GM21619 (cell line): Measurements from ENCODE around the gene ZNF213.
"Not testable (repeated sequence)": the region's sequence is repeated elsewhere in the genome, so short reads cannot be mapped to it uniquely, and the experiment has no call there.

ENCODE experiments used
- ATAC-seq: cut with Tn5 transposase; IDR thresholded peaks from one replicate; pipeline ENCODE4 v1.9.1; 2021; ENCODE audit not compliant: unreplicated experiment

Gene ZNF213

DNA sequence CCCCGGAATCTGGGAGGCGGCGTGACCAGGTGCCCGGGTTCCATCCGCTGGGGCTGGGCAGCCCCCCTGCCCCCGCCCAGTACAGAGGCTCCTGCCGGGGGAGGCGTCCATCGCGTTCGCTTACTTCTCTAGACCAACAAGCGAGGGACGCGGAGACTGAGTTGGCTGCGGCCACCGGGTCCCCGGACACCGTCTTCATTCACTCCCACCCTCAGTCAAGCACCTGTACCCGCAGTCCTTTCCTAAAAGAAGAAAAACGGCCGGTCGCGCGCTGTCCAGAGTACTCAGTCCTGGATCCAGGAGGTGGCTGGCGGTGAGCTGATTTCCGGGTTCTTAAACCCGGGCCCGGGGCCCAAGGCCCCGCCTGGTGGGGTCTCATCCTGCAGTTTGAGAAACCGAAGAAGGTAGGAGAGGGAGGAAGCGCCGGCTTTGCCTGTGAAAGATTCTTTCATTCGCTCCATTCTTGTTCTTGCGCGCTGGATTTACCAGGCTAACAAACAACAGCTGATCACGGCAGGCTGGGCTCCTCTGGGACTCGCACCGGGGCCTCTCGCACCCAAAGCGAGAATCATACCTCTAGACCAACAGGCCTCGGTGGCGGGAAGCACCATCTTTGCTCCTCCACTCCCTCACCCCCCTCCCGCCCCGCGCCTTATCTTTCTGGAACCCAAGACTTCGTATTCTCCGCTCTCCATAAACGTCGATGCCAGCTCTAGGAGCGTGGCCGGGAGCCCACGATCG is 35.8 kb downstream of the ZNF213 start:
- no peak for ATAC-seq

DNA sequence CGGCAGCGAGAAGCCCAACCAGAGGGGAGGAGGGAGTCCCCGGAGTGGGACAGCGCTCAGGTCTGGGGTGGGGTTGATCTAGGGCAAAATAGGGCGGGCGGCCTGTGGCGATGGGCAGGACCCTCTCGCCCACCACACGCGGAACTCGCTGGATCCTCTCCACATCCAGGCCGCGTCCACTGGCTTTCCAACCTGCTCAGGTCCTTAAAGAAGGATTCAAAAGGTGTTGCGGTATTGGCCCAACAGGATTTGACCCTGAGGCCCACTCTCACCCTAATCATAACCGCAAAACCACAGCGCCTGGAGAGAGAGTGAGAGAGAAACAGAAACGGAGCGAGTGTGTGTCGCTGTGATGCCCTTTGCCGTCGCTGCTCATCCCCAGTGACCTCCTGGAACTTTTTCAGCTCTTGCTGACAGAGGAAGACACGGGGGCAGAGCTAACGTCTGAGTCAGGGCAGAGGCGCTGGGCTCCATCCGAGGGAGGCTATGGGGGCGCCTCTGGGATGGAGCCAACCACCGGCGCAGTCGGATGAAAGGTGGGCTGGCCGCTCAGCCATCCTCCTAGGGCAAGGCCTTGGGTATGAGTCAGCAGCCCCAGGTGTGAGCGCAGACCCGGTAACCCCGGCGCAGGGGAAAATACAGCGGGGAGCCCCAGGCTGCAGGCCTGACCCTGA is 36.5 kb downstream of the ZNF213 start:
- ATAC-seq: peak; percentile 39

DNA sequence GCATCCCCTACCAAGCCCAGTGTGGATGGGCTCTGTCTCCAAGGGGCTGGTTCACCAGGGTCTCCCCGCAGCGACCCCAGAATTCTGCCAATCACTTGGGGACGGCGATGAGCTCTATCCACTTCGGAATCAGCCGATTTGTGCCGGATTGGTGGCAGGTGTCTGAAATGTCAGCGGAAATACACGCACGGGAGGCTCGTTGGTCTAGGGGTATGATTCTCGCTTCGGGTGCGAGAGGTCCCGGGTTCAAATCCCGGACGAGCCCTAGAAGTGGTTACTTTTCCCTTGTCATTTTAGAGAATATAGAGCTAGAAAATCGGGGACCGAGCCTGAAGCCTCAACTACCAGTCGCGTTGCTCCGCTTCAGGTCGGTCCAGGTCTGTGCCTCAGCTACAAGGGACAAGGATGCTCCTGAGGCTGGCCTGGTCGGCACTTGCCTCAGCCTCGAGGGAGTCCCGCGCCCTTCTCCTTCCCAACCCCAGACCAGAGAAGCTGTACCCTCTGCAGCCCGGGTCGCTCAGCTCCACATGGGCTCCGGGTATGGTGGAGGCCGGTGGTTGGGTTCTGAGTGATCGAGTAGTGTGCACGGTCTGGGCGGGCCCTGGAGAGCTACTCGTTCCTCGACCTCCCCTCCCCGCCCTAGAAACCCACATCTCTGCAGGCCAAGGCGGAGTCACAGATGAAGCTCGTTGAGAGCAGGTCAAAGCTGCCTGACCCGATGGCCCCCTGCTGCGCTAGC is 37.2 kb downstream of the ZNF213 start:
- ATAC-seq: peak; percentile 11

DNA sequence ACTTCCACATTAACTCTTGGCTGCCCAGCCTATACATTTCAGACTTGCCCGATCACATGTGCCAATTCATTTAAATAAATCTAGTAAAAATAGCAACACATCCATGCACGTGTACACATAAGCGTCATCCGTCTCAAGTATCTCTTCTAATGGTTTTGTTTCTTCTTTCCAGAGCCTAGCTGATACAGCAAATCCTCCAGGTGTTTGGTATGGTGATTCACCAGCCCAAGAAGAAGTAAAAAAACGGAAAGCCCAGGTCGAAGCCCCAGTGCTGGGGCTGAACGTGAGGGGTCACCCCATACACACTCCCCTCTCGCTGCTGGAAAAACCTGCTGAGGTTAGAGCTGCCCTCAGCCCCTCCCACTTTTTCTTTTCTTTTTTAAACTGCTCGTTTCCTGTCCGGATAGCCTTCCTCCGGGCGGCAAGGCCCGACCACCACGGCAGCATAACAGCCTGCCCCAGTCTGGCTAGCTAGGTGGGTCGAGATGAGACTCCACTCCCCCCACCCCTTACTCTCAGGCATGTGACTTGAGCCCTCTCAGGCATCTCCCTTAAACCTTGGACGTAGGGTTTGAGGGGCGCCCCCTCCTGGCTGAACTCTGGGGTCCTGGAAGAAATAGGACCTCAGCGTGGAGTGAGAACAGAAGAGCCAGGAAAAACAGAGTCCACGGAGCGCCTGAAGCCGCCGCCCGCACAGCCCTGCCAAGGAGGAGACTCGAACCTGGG is 39.2 kb downstream of the ZNF213 start:
- ATAC-seq: no peak

DNA sequence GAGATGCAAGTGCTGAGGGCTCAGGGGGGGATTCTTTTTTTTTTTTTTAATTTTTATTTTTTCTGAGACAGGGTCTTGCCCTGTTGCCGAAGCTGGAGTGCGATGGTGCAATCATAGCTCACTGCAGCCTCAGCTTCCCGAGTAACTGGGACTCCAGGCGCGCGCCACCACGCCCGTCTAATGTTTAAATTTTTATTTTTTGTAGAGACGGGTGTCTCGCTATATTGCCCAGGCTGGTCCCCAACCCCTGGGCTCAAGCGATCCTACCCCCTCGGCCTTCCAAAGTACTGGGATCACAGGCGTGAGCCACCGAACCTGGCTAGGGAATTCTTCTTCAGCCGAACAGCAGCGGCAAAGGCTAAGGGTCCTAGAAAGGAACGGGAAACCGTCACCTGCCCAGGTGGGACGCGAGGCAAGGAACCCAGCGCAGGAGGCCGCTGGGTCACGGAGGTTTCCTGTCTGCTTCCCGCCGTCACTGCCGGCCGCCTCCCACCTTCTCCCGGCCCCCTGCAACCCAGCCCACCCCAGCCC is 39.9 kb downstream of the ZNF213 start:
- no peak for ATAC-seq

DNA sequence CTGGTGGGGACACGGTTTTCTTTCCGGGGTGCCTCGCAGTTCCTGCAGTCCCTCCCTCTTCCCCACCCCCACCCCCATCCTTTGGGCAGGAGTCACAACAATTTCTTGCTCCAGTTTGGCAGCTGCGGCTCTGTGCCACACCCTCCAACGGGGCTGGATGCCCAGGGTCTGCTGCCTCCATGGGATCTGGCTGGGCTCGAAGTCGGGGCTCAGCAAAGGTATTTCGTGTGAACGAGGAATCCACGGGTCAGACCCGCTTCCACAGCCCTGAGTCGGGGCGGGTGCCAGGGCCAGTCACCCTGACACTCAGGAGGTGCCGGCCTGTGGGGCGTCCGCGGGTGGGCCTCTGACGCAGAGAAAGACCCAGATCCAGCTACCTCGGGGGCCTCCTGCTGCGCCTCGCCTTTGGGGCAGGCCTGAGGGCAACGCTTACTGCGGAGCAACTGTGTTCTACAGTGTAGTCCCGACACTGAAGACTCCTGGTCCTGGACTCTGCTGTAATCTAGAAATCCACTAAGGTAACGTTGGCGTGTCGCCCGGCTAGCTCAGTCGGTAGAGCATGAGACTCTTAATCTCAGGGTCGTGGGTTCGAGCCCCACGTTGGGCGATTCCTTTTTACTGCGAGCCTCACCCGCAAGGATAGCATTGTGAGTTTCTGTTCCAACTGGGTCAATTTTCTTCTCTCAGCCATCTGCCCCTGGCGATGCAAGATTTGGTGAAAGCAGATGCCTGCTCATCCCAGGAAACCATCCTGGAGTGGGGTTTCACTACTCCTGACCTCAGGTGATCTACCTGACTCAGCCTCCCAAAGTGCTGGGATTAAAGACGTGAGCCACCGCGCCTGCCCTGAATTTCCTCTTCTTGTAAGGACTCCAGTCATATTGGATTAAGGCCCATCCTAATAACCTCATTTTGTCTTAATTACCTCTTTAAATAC is 40.6 kb downstream of the ZNF213 start:
- ATAC-seq: no peak

DNA sequence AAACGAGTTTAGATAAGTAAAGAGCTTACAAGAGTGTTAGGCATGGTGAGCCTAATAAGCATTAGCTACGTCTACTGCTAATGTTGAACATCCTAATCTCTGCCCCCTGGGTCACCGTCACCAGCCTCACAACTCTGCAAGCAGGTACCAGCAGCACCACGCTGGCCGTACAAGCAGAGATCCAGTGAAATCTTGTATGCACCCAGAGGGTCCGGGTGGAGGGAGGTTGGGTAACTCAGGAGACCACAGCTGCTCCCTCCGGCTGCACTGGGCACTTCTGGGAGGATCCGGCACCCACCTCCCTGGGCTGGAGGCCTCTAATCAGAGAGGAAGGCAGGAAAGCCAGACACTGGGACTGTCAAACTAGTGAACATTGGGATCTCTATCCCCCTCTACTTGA is 44.8 kb downstream of the ZNF213 start:
- ATAC-seq: no peak

DNA sequence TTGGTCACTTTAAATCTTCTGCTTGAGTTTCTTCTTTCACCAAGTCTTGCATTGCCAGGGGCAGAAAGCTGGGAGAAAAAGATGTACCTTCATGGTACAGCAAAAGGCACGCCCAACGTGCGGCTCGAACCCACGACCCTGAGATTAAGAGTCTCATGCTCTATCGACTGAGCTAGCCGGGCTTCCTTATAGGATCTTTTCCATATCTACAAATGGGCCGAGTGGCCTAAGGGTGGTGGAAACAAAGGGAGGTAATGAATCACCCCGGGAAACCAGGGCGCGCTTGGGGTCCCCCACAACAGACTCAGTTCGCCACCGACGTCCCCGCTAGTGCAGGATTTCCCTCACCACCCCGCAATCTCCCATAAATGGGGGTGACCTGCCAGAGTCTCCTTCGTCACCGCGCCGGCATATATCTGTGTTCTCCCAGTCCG is 45.6 kb downstream of the ZNF213 start:
- ATAC-seq: no peak

DNA sequence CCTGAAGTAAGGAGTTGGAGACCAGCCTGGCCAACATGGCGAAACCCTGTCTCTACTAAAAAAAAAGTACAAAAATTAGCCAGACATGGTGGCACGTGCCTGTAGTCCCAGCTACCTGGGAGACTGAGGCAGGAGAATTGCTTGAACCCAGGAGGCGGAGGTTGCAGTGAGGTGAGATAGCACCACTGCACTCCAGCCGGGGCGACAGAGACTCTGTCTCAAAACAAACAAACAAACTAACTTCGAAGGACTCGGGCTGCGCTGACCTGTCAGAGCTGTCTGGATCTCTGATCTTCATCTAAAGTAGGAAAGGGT is 47.4 kb downstream of the ZNF213 start:
- ATAC-seq: not testable (repeated sequence)

DNA sequence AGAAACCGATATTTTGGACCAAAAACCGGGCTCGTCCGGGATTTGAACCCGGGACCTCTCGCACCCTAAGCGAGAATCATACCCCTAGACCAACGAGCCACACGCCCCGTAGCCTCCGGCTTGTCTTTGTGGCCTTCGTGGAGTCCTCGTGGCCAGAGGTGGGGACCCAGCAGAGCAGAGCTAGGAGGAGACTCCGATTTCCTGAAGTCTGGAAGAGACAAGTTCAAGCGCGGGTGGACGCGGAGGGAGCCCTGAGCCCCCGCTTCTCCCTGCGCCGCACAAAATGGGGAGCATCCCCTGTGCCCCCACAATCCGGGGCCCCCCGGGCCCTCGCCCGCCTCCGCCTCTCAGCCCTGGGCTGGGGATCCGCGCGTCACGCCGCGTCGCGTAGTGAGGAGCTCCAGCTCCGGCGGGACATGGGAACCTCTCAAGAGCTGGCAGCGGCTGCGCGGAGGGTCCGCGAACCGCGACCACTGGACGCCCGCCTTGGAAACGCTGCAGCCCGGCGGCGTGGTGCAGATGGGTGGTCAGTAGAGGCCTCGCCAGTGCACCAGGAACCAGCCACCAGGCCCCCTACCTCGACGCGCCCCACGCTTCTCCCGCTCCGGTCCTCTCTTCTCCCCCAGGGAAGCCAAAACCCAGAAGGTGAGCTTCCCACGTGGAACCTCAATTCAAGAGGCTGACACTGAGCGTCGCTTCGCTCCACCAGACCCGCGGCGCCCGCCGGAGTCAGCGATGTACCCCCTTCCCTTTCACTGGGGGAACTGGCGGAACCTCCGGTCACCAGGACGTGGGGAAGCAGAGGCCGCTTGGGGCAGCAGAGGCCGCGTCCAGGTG is 48.0 kb downstream of the ZNF213 start:
- no peak for ATAC-seq

DNA sequence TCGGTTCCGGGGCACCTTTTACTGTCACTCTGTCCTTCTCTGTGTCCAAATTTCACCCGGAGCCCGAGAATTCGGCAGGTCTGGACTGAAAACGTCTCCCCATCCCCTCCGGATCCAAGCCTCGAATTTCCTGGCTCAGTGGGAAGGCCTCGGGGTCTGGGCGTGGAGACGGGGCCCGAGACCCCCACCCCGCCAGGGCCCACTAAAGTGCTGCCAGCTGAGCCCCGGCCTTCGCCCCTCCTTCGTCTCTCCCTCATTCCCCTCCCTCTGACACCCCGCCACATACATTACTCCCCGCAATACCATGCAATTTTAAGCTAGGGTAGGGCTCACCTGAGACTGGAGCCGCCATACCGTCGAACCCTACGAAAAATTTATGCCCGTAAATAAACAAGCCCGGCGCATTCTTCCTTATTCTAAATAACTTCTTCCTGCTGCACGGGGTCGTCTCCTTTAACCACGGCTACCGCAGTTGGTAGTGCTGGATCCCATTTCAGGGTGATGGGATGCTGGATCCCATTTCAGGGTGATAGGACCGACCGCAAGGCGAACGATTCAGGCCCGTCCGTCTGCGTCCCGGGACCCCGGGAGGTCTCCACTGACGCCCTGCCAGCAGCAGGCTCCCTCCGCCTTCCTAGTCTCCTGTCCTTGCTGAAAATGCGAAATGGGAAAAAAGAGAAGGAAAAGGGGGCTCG is 48.8 kb downstream of the ZNF213 start:
- ATAC-seq: no peak

DNA sequence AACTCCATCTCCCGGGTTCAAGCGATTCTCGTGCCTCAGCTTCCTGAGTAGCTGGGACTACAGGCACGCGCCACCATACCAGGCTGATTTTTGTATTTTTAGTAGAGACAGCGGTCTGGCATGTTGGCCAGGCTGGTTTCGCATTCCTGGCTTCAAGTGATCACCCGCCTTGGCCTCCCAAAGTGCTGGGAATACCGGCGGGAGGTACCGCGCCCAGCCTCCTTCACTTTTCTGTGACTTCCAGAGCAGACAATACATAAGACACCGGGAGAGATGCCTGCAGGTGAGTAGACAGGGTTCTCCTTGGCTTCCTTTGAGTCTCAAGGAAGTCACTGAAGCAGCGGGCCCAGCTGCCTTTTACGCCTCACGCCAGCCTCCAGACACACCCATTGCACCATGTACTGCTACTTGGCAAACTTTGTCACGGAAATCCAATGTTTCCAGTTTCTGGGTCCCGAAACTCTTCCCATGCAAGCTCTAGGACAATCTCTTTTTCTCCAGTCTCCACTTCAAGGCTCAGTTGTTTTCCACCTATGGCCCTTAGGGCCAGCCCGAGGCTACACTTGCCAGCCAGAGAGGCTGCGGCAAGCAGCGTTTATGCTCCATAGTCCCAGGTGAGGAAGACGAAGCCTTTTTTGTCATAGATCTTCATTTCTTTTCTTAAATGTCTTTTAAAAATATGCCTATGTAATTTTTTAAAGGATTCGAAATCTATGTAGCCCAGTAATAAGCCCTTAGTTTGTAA is 52.3 kb downstream of the ZNF213 start:
- no peak for ATAC-seq

DNA sequence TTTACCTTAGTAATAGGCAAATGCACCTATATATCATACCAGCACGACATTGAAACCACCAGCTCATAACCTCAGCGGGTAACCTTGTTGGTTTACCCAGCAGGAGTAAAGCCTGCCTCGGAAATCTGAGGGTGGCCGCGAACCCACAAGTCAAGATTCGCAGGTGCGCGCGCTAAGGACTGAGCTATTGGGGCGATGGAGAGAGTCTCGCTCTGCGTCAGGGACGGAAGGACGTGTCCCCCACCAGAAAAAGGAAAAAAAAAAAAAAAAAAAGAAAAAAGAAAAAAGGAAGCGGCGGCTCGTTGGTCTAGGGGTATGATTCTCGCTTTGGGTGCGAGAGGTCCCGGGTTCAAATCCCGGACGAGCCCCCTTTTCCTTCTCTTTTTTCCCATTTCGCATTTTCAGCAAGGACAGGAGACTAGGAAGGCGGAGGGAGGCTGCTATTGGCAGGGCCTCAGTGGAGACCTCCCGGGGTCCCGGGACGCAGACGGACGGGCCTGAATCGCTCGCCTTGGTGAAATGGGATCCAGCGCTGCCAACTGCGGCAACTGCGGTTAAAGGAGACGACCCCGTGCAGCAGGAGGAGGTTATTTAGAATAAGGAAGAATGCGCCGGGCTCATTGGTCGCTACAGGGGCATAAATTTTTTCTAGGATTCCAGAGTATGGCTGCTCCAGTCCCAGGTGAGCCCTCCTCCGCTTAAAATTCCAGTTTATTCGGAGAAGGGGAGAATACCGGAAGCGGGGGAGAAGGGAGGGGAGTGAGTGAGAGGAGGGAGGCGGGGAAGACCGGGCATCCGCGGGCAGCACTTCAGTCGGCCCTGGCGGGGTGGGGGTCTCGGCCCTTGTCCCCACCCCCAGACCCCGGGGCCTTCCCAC is 53.2 kb downstream of the ZNF213 start, which contains the start of gene OR1F1:
TSS of gene OR1F1 (plus strand) at position 407 of the 877 bp plus-strand sequence.
- no peak for ATAC-seq

DNA sequence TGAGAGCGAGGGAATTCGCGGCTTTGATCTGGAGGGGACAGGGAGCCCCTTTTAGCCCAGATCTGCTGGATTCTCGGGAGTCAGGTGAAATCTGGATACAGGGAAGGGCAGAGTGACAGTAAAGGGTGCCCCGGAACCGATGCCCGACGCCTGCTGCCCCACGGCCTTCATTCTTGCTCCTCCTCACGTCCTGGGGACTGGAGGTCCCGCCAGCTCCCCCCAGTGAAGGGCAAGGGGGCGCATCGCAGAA is 53.8 kb downstream of the ZNF213 start:
- ATAC-seq: no peak

DNA sequence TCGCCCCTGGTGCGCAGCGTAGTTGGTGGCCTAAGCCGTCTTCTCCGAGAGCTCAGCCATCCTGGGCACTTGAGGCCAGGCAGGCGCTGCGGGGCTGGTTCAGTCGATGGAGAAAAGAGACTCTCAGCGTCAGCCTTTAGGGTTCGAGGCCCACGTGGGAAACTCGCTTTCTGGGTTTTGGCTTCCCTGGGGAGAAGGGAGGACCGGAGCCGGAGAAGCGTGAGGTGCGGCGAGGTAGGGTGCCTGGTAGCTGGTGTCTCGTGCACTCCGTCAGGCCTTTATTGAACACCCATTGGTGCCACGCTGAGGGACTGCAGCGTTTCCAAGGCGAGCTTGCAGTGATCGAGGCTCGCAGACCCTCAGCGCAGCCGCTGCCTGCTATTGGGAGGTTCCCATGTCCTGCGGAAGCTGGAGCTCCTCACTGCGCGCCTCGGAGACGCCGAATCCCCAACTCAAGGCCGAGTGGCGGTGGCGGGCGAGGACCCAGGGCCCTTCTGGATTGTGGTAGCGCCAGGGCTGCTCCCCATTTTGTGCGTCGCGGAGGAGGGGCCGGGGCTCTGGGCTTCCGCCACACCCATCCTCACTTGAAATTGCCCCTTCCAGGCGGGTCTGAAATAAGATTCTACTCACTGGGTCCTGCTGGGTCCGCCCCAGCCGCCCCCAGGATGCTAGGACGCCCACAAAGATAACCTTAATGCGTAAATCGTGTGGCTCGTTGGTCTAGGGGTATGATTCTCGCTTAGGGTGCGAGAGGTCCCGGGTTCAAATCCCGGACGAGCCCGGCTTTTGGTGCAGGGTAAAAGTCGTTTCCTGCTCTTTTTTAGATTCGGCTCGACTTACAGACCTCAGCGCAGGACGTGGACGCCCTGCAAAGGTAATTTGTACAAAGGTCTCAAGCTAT is 54.3 kb downstream of the ZNF213 start:
- no peak for ATAC-seq

DNA sequence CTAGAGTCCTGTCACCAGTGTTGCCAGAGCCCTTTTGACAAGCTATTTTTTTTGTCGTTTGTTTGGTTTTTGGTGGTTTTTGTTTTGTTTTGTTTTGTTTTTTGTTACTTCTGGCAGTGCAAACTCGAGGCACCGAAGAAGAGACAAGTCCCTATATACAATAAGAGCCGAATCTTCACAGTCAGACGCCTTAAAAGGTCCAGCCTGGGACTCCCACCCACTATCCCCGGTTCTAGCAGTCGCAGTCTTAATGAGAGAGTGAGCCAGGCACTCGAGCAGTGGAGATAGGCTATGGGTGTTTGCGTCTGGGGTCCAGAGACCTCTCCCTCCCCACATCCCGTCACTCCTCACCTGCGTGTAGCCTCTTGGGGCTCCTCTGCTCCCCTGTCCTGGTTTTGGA is 55.0 kb downstream of the ZNF213 start:
- no peak for ATAC-seq
